Calu3 (cell line): ENCODE data around the gene TMEM178B. TPM values are rescaled to one million over a fixed set of nuclear protein-coding genes. Genes with fewer than 3 reads are reported as not detected.

ENCODE experiments used
- BruUV-seq: library from RNA; stranded (reverse); fragments of 400-500 nt; replicated peaks from 2 replicates; lab custom pipeline; 2021; lab: Mats Ljungman, UMichigan
- CTCF ChIA-PET: fragments of 300-600 bp; sonication (Branson Sonifier 250); formaldehyde crosslinking; loops from one replicate; lab custom pipeline; 2022; ENCODE audit warnings: antibody characterized with exemption; lab: Charles Lee
- DNase-seq: peaks from one replicate; pipeline ENCODE4 v3.0.0; 2022
- H3K27ac Mint-ChIP-seq: one replicate; pipeline ENCODE4 v1.8.0; 2022; ENCODE audit warnings: mixed read lengths; ENCODE audit not compliant: unreplicated experiment
- H3K27me3 Mint-ChIP-seq: one replicate; pipeline ENCODE4 v1.8.0; 2022; ENCODE audit warnings: mixed read lengths; ENCODE audit not compliant: unreplicated experiment
- H3K36me3 Mint-ChIP-seq: one replicate; pipeline ENCODE4 v1.8.0; 2022; ENCODE audit warnings: mild to moderate bottlenecking, moderate library complexity, mixed read lengths; ENCODE audit not compliant: insufficient read depth, unreplicated experiment
- H3K4me1 Mint-ChIP-seq: one replicate; pipeline ENCODE4 v1.8.0; 2022; ENCODE audit warnings: mild to moderate bottlenecking, low read depth, mixed read lengths; ENCODE audit not compliant: unreplicated experiment
- H3K4me3 Mint-ChIP-seq: one replicate; pipeline ENCODE4 v1.8.0; 2022; ENCODE audit warnings: mild to moderate bottlenecking, low read depth, moderate library complexity, mixed read lengths; ENCODE audit not compliant: unreplicated experiment
- H3K9me3 Mint-ChIP-seq: one replicate; pipeline ENCODE4 v1.8.0; 2022; ENCODE audit warnings: low read depth, mixed read lengths; ENCODE audit not compliant: unreplicated experiment
- CTCF ChIP-seq: fragments of 200-600 bp; IDR thresholded peaks from one replicate; pipeline ENCODE4 v1.8.0; 2022; ENCODE audit warnings: antibody characterized with exemption; ENCODE audit not compliant: unreplicated experiment
- intact Hi-C: fragments of 100-400 bp; cut with micrococcal nuclease; formaldehyde crosslinking; loops from one replicate; pipeline ENCODE4 v1.10.0; 2022; ENCODE audit not compliant: unreplicated experiment
- total RNA-seq: library from RNA; stranded (reverse); gene quantifications from 2 replicates; pipeline ENCODE4 v1.2.3, GENCODE V29; 2022

The TMEM178B gene
- total RNA-seq, 1 experiment from 2014 or later: 1.5 TPM

DNA sequence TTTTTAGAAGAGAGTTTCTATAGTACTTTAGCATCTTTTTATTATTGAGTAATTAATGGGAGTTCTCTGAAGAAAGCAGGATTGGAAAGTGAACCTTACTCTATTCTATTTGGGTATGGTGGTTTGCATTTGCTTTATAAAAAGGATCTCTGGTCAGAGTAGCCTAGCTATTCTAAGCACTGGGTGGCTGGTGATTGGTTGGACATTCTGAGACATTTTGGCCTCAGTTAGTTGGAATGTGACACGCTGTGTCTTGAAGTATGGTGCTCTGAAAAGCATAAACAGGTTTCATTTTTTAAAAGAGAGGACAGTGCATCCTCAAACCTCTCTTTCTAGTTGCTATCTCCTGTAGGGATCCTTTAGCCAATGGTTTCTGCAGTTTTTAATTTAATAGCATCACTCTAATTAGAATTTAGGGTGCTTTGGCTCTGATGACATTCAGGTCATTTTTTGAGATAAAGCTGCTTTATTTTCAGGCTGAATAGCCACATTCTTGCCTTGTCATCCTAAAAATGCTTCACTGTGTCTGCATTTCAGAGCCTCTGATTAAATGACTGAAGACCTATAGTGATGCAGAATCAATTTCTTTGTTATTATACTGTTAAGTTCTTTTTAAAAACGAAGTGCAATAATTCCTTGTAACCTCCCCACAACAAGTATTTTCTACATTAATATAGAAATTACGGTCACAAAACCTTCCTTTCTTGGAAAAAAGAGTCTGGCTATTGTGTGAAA lies 20.6 kb downstream of the TMEM178B start:
- no peak for TF ChIP-seq CTCF
- H3K27ac Mint-ChIP-seq: no peak overlapping the region
- CTCF ChIA-PET: no interaction called here
- intact Hi-C loops: no loop called here
- H3K27me3 Mint-ChIP-seq: no peaks in the 10 kb centered on the region
- no peaks in the 10 kb centered on the region for H3K4me1 Mint-ChIP-seq
- H3K36me3 Mint-ChIP-seq: no peaks in the 10 kb centered on the region
- no peak overlapping the region for H3K4me3 Mint-ChIP-seq
- no peaks in the 10 kb centered on the region for H3K9me3 Mint-ChIP-seq
- DNase-seq: no peak
- no TSS peak for BruUV-seq

- no peaks in the 10 kb centered on the region for H3K9me3 Mint-ChIP-seq
- BruUV-seq: no TSS peak
- CTCF ChIA-PET: interaction anchor here (0.7 kb wide), 1 partner anchor 192 kb away, joined by 4 read pairs; no protein-coding TSS in a partner anchor
- no peak for DNase-seq
- intact Hi-C loops: no loop called here
- no peak overlapping the region for H3K4me3 Mint-ChIP-seq
- no peaks in the 10 kb centered on the region for H3K4me1 Mint-ChIP-seq
- no peak for TF ChIP-seq CTCF
- no peaks in the 10 kb centered on the region for H3K36me3 Mint-ChIP-seq
- no peaks in the 10 kb centered on the region for H3K27me3 Mint-ChIP-seq
- H3K27ac Mint-ChIP-seq: no peak overlapping the region
Observed at GRCh38 chr7:141097430-141097829, 23.6 kb downstream of the TMEM178B start.

- H3K27me3 Mint-ChIP-seq: no peaks in the 10 kb centered on the region
- no peaks in the 10 kb centered on the region for H3K9me3 Mint-ChIP-seq
Observed at GRCh38 chr7:141102436-141102835, 28.6 kb downstream of the TMEM178B start.

GRCh38 chr7:141103847-141104429 lies 30.1 kb downstream of the TMEM178B start:
- CTCF ChIA-PET: no interaction called here
- no TSS peak for BruUV-seq
- Mint-ChIP-seq H3K27ac (no peak overlapping the region), H3K9me3 (no peaks in the 10 kb centered on the region), H3K4me3 (no peak overlapping the region), H3K4me1 (no peaks in the 10 kb centered on the region), H3K27me3 (no peaks in the 10 kb centered on the region), H3K36me3 (no peaks in the 10 kb centered on the region)
- TF ChIP-seq CTCF: no peak
- intact Hi-C loops: no loop called here
- DNase-seq: no peak

More at GRCh38 chr7:141102436-141102835, 28.6 kb downstream of the TMEM178B start:
- no peak for DNase-seq
- H3K4me1 Mint-ChIP-seq: no peaks in the 10 kb centered on the region
- BruUV-seq: no TSS peak
- no peak overlapping the region for H3K27ac Mint-ChIP-seq
- H3K4me3 Mint-ChIP-seq: no peak overlapping the region
- no peak for TF ChIP-seq CTCF
- CTCF ChIA-PET: no interaction called here
- H3K36me3 Mint-ChIP-seq: no peaks in the 10 kb centered on the region
- intact Hi-C loops: no loop called here
